ENCODE measurements around the gene MAGEF1. TPM values are rescaled to one million over a fixed set of nuclear protein-coding genes. Genes with fewer than 3 reads are reported as not detected.
A peak's percentile ranks its signal among the peaks of the same experiment; 100 is the strongest.

MAGEF1 gene
- total RNA-seq, 2 donors from 2014 or later, result 19.4 to 24.5 TPM

DNA sequence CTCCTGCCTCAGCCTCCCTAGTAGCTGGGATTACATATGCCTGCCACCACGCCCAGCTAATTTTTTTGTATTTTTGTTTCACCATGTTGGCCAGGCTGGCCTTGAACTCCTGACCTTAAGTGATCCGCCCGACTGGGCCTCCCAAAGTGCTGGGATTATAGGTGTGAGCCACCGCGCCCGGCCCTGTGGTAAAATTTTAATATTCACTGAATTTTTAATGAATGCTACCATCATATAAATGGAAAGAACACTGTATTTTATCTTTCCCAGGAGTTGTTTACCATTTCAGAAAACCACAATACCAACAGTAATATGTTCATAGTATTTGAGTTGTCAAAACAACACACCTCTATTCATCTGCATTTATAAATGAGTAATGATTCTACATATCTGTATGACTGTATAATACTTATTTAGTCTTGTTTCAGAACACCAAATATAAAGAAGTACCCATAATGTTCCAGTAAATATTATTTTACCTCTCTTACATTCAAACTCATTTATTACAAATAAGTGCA, 16.2 kb upstream of the MAGEF1 start:
- no peak for DNase-seq
- no peak for ATAC-seq
- intact Hi-C loops (cut with DNase I), result no loop called here

DNA sequence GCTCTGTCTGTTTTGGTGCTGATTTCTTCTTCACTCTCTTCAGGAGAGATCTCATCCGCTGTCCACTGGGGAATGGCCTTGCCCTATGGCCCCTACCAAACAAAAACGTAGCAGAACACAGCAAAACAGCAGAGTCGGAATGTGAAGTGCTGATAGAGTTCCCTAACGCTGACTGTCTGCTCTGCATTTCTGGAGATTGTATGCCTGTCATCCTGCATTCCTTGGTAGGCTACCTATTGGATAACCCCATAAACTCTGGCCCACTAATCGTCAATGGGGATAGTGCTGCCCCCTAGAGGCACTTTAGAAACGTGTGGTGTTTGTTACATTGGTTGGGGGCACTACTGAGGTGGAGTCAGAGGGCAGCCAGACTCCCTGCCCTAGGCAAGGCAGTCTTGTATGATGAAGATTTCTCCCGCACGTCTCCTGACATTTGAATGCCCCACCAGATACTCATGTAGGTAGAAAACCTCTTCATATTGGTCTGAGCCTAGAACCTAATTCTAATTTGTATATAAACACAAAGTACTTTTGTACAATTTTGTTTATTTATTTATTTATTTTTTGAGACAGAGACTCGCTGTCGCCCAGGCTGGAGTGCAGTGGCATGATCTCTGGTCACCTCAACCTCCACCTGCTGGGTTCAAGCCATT, 15.6 kb upstream of the MAGEF1 start:
- intact Hi-C loops (cut with DNase I), result no loop called here
- peak; percentile 87 to 96 for ATAC-seq
- DNase-seq, result peak; percentile 44

DNA sequence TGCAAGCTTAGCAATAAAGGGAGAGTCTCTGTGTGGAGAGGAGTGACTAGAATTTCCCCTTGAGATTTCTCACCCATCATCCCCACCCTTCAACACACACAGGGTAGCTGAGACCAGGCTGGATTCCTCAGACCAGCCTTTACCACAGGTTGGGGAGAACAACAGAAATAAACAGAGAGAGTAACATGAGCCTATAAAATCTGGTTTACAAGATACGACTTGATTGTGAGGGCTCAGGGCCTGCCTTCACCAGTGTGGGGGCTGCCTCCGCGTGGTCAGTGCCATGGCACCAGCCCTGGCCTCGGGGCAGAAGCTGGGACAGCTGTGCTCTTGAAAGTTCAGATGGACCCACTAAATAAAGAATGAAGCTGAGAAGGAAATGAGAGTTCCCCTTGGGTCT, 14.6 kb upstream of the MAGEF1 start:
- DNase-seq, result no peak
- intact Hi-C loops (cut with DNase I), result no loop called here
- no peak for ATAC-seq

DNA sequence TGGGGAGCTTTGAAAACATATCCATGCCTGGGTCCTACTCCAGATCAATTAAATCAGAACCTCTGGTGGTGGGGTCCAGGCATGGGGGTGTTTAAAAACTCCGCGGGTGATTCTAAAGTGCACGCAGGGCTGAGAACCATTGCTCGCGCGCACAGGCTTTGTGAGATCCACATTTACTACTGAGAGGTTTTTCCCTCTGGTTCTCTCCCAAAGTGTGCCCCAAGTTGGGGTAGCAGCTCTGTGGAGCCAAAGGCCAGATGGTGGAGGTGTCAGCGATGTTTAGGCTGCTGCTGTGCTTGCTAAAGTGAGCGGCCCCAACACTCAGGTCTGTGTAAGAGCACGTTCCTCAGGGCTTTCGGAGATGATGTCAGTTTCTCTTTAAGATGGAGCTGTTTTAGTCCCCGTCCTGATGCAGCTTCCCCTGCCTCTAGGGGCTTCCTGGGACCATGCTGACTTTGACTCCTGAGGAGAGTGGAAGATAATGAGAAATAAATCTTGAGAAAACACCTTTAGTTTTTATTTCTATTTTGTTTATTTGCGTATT, 13.4 kb upstream of the MAGEF1 start:
- DNase-seq (no peak), ATAC-seq (no peak)
- intact Hi-C loops (cut with DNase I), result no loop called here

DNA sequence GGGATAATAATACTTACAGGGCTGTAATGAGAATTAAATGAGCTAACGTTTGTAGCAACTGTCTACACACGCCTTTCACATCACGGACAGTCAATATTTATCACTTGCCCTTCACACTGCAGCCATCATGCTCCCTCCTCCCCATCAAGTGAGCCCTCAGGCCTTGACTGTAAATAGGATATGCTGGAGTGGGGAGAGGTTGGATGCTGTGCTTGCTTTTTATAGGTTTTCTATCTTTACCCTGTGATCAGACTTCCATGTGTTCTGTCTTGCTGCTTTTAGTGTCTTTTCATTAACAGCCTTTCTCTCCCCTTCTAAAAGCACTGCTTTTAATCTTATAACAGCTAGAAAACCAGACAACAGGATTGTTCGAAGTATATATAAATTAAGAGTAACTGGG, 12.8 kb upstream of the MAGEF1 start:
- no peak for DNase-seq
- ATAC-seq, result no peak
- intact Hi-C loops (cut with DNase I), result no loop called here

DNA sequence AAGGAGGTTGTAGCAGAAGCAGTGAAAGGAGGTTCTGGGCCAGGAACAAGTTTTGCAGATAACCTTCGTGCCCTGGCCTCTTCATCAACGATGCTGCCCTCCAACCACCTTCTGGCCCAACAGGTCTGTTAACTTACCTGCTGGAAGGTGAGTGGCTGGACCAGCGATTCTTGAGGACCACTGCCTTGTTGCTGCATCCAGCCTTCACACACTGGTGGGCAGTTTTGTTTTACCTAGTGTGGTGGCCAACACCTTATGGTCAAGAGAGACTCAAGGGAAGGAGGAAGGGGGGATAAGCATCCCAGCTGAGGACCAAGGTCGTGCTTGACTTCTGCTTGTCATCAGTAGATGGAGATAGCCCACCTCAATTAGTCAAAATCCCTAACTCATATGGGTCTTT, 7.8 kb upstream of the MAGEF1 start:
- DNase-seq (no peak), ATAC-seq (no peak)
- intact Hi-C loops (cut with DNase I), result no loop called here

DNA sequence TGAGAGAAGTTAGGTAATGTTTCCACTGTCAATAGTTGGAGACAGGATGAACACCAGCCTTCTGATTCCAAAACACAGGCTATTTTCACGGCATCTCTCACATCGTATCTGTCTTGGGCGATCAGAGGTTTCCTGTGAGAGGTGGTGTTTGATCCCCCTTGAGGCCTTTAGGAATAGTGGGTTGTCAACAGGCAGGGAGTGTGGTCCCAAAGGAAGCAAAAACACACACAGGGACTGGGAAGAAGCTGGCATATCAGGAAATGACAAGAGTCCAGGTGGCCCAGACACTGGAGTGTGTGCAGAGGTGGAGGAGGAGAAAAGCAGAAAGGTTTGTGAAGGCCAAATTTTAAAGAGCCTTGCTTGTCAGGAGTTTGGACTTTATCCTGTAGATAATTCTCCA, 6.6 kb upstream of the MAGEF1 start:
- ATAC-seq (no peak), DNase-seq (no peak)
- intact Hi-C loops (cut with DNase I), result no loop called here

DNA sequence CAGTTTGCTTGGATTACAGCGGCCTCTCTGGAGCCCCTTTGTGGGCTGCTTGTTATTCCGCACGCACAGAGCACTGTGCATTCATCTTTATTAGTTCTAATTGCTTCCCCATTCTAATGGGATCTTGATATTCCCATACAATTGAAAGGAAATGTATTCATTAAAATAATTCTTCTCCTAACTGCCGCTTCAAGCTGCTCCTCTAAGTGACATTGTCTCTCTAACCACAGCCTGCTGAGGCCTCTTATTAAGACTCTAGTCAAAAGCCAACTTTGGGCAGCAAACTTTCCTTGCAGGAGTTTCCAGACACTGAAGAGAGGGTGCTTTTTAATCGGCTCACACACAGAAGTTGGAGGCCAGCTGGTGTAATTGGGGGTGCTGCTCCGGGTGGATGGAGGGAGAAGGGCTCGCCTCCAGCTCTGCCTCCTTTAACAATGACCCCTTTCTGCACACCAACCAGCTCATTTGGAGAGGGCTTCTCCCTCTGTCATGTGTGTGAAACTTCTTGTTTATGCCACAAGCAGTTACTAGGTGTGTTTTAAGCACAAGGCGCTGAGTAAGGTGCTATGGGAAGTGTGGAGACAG, 5.6 kb upstream of the MAGEF1 start:
- intact Hi-C loops (cut with DNase I), result no loop called here
- no peak for DNase-seq
- no peak for ATAC-seq

DNA sequence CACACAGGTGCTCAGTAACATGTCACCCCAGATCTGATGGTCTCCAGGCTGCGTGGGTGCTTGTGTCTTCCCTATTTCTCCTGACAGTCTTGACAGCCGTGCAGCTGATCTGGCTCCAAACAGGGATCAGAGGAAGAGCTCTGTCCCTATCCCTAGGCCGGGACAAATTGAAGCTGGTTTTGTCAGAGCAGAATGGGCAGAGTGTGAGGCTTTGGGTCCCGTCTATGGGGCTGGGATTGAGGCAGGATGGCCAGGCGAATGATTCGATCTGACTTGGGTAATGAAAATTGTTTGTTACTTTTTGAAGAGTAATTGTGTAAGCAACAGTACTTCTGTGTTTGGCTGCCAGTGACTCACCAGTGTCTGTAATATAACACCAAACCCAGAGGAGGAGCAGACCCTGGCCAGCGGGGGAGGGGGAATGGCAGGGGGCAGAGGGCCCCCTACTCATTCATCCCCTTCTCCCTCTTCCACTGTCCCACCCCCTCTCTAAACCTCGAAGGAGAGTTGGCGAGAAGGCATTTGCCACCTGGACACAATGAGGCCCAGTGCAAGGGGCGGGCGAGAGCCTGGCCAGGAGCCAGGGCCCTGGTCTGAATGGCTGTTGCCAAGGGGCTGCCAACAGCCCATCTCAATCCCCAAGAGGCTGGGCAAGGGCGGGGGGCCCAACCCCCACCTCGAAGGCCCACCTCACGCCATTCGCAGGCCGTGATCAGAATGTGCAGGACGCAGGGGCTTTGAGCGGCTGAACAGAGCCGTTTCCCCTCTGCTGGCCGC, 4.9 kb upstream of the MAGEF1 start:
- no peak for DNase-seq
- intact Hi-C loops (cut with DNase I), result no loop called here
- peak; percentile 27 to 72 for ATAC-seq

DNA sequence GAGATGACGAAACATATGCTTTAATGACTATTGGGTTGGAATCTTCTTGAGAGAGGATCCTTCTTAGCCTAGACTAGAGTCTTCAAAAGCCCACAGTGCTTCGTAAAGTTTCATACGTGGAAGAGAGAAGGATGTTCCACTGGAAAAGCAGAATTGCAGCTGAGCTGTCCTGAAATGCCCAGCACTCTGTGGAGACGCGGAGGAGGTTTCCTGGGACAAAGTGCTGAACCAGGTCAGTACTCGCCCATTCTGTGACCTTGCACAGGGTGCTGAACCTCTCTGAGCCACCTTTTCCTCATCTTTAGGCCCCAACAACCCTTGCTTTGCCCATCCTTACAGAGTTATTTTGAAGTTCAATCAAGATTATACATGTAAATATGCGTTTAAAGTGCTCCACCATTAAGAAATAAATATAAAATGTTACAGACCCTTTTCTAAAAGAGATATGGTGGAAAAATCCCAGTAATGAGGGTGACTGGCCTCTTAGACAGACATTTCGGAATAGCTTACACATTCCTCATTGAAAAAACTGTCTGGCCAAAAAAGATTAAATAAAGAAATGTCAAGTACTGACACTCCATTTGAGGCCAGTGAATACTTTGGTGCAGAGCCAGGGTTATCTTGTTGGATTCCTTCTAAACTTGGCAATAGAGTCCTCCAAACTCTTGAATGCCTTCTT, 4.2 kb upstream of the MAGEF1 start:
- ATAC-seq (peak in 1 of 2 donors; percentile 36), DNase-seq (no peak)
- intact Hi-C loops (cut with DNase I), result no loop called here

DNA sequence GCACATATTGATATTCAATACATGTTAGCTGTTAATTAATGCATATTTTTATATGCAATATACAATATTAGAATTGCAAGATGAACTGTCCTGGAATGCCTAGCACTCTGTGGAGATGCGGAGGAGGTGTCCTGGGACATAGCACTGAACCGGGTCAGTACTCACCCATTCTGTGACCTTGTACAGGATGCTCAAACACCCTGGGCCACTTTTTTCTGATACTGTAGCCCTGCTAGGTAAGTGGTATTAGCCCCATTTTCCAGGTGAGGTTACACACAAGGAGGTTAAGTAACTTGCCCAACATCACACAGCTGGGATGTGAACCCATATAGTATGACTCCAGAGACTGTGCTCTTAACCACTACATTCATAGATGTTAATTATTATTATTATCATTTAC, 1.7 kb upstream of the MAGEF1 start:
- DNase-seq (no peak), ATAC-seq (no peak)
- intact Hi-C loops (cut with DNase I), result no loop called here

DNA sequence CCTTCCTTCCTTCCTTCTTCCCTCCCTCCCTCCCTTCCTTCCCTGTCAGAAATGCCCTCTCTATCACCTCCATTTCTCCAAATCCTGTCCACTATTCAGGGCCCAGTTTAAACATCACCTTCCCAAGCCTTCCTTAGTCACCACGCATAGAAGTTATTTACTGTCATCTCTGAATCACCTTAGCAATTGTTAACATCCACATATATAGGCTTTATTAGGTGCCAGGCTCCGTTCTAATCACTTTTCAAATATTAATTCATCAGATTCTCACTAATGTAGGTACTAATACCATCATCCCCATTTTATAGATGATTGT, 1.1 kb upstream of the MAGEF1 start:
- ATAC-seq (no peak), DNase-seq (no peak)
- intact Hi-C loops (cut with DNase I), result no loop called here

DNA sequence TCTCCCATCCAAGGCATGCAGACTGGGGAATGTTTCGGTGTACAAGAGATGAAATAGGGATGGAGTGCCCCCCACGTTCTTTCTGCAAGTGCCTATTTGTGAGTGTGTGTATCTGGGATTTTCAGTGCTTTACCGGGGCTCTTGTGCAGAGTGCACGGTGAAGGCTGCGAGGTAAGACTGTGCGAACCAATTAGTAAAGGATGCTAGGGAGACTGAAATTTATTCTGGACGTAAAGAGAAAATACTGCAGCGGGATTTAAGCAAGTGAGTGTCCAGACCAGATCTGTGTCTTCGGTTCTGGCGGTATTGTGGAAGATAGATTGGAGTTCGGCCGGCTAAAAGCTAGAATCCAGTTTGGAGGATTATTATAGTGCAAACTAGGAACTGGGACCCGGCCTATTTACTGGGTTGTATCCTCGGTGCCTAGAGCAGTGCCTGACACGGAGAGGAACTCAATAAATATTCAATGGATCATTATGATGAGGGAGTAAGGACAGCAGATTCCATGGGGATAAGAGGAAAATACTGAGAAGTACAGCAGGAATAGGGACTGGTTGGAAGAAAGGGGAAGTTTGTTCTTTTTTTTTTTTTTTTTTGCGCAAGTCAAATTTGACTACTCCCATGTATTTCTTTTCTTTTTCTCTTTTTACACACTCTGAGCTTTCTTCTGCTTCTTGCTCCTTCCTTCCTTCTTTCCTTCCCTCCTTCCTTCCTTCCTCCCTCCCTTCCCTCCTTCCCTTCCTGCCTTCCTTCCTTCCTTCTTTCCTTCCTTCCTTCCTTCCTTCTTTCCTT, 580 bp upstream of the MAGEF1 start:
- ATAC-seq (no peak), DNase-seq (no peak)
- intact Hi-C loops (cut with DNase I), result no loop called here

DNA sequence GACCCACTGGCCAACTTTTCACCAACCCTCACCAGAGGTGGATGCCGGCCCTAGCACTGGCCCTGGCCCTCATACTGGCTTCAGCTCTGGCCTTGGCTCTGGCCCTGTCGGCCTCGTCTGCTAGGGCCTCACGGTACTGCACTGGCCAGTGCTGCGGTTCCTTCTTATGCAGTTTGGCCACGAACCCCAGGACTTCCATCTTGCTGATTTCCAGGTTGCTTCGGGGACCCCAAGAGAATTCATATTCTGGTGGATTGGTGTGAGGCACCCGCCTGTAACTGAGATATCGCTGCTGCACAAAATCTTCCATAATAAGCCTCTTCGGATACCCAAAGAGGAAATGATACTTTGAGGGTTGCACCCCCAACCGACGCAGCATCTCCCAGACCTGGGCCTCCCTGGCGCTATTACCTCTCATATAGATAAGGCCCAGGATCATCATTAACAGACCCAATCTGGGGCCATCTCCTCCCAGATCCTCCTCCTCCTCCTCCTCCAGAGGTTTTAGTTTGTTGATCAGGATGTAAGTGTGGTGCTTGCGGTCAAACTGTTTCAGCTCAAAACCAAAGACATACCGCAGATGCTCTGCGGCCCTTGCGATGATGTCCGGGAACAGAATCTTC, 883 bp downstream of the MAGEF1 start:
- DNase-seq (no peak), ATAC-seq (peak; percentile 27 to 33)
- intact Hi-C loops (cut with DNase I), result no loop called here

DNA sequence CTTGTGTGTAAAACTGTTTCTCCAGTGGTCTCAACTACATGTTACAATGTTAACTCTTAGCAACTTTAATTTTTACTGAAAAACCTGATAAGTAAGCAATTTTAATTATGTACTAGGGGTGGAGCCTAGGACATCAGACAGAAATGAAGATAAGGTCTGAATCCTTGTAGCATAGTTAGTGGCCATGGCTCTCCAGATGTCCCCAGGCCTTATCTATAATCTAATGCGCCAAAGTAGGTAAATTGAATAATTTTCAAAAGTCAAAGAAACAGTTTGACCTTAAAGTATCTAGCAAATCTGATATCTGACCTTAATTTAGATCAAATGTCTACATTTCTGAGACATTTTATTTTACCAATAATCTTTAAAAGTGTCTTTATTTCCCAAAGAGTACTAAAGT, 8.2 kb downstream of the MAGEF1 start:
- intact Hi-C loops (cut with DNase I), result no loop called here
- DNase-seq (no peak), ATAC-seq (no peak)

DNA sequence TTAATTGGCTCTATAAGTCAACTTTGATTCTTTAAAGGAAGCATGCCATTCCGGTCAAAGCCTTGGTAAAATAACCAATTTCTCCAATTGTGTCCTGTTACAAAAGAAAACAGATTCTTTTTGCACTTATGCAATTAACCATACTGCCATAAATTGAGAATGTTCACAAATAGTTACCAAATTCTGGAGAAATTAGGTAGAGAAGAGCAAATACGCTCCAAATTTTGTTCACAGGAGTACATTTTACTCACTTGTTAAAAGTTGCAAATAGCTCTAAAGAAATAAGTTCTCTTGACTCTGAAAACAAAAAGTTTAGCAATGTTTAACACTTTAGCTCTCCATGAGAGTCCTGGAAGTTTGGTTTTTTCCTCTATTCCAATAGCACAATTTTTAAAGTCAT, 11.1 kb downstream of the MAGEF1 start:
- no peak for DNase-seq
- intact Hi-C loops (cut with DNase I), result no loop called here
- ATAC-seq, result no peak

DNA sequence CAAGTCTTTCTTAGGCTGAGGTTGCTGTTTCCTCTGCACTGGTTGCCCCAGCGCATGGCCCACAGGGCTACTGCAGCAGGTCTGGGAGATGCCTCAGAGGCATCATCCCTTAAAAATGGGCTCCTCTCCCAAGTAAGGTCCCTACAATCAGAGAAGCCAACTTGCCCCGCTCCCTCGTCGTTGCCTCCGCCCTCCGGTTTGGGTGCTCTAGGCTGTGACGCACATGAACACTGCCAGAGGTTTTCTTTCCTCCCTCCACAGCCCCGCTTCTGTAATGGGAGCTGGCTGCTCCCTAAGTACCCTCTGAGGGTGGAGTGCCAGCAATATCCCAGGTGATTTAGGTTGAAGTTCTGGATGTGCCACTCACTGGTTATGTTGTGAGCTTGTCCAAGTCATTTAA, 14.0 kb downstream of the MAGEF1 start:
- ATAC-seq, result no peak
- intact Hi-C loops (cut with DNase I), result no loop called here
- DNase-seq, result no peak

DNA sequence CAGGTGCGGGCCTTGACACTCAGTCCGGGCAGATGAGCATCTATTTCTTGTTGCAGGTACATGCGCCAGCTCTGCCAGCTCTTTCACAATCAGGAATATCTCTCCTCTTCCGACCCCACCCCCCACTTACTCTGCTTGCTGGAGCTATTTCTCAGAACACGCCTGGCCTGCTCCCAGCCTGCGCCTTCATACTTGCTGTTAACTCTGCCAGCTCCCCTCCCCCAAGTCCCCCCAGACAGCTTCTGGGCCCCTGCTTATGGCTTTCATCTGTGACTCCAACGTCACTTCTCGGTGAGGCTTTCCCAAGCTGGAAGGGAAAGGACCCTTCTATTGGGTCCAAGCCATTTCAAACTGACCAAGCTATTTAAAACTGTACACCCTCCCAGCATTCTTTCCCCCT, 15.2 kb downstream of the MAGEF1 start:
- peak in 1 of 2 donors; percentile 43 for ATAC-seq
- intact Hi-C loops (cut with DNase I), result no loop called here
- no peak for DNase-seq

DNA sequence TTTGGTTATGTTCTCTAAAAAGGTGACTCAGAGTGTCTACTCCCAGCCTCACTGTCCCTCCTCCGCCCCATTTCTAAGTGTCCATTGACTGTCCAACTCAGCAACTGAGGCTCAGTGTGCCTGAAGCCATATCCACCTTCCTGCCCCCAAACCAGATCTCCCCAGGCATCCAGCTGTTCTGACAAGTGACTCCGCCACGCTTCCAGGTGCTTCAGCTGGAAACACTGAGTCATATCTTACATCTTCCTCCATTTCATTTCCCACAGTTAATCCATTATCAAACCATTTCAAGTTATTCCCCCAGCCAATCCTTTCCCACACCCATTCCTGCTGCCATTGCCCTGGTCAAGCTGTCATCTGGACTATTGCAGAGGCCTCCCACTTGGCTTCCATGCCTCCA, 17.1 kb downstream of the MAGEF1 start:
- DNase-seq (no peak), ATAC-seq (no peak)
- intact Hi-C loops (cut with DNase I), result no loop called here
